Globus pallidus (tissue), 1 donor: ENCODE measurements around the gene TPM4.
A peak's percentile ranks its signal among the peaks of the same experiment; 100 is the strongest.
"Not testable (repeated sequence)": the region's sequence is repeated elsewhere in the genome, so short reads cannot be mapped to it uniquely, and the experiment has no call there.

Source experiments
- DNase-seq: peaks from one replicate; pipeline ENCODE4 v3.0.0-alpha.2; 2015; ENCODE audit warnings: low spot score

The TPM4 gene

DNA sequence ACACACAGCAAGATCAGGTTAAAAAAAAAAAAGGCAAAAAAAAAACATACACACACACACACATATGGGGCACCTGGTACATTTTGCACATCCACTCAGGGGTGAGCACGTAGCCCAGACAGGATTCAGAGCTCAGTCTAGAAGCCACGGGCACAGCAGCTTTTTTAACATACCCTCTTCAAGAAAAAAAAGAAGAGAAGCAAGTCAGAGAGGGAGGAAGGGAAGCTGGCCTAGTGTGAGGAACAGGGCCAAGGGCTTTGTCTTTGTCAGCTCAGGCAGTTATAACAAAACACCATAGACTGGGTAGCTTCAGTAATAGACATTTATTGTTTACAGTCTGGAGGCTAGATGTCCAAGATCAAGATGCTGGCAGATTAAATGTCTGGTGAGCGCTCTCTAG lies 2.3 kb upstream of the TPM4 start:
- DNase-seq: peak; percentile 54

GRCh38 chr19:16074488-16075365 lies 1.6 kb upstream of the TPM4 start:
- DNase-seq: no peak

GRCh38 chr19:16075430-16076153 lies 703 bp upstream of the TPM4 start:
- DNase-seq: no peak

DNA sequence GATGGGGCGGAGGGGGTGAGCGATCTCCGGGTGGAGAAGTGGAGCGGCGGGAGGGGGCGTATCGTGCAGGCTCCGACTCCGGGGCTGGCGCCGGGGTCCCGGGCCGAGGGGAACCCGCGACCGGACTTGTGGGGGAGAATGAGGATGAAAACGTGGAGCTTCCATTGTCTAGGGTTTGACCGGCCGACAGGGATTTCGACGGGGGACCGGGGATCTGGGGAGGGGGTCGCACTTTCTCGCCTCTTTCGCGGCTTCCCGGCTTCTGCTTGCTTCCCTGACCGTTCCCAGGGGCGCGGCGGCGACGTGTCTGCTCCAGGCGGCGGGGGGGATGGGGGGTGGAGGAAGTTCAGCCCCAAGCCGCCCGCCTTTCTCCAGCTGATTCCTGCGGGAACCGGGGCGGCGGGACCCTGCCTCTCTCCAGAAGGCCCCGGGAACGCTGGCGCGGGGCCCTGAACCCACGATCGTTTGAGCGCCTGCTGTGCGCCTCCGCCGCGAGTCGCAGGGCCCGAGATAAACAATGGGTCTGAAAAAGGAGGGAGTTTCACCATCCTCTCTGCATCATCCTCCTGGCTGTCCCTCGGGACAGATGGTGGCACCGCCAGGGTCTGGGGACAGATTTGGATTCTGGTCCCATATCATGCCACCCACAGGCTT lies 790 bp downstream of the TPM4 start:
- peak; percentile 49 for DNase-seq

DNA sequence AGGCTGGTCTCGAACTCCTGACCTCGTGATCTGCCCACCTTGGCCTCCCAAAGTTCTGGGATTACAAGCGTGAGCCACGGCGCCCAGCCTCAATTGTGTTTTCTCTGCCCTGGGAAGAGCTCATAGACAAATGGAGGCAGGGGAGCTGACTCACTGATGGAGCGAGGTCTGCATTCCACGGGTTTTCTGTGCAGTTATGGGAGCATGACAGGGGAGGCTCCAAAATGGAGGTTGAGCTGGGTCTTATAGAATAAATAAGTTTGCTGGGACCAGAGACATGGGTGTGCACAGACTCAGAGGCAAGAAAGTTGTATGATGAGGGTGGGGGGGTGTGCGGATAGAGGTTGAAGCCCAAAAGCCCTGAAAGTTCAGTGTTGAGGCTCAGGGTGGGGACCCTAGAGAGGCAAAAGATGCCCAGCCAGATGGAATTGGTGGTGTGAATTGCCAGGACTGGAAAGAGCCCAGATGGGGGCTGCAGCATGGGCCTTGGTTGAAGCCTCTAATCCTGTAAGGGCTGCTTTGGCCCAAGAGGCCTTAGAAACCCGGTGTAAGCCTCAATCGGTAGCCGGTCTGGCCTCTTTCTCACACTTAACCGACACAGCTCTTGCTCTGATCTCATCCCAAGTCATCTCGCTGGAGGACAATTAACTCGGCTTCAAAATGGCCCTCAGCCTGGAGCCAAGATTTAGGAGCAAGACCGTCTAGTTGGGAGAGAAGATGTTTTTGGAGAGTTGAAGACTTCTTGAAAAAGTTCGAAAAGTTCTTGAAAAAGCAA lies 1.9 kb downstream of the TPM4 start:
- DNase-seq: no peak

DNA sequence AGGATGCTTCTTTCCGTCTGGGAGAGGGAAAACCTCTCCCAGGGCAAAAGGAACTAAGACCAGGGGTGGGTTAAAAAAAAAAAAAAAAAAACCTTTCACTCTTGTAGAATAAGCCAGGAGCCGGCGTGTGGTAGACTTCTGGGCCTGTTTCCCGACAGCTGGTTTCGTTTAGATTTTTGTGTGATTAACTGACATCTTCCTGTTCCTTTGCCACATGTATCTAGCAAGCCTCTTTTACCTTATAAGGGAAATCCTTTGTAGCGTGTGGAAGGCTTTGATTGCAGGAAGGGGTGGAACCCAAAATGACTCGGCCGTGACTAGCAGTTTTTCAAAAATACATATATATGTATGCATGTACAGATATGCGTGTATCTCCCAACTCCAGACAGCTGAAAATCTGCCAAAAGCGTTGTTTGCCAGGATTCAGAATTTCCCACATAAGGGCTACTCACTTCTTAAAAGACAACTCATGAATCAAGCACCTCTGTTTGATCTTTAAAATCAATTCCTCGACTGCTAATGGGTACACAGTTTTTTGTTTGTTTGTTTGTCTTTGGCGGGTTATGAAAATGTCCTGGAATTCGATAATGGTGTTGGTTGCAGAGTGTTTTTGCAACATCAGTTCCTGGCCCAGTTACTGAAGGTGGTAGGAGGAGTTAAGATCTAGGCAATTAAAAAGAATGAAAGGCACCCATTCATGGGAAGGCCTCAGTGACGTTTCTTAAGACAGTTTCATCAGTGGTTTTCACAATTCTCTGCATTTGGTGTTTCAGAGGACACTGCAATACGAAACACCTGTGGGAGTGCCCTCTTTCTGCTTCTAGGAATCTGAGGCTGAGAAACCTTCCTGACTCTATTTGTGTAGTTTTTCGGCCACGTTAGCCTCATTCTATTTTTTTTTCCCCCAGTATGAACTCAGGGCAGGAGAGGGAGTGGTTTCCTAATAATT lies 2.7 kb downstream of the TPM4 start:
- DNase-seq: peak; percentile 49

GRCh38 chr19:16084067-16084685 lies 7.9 kb downstream of the TPM4 start:
- no peak for DNase-seq

DNA sequence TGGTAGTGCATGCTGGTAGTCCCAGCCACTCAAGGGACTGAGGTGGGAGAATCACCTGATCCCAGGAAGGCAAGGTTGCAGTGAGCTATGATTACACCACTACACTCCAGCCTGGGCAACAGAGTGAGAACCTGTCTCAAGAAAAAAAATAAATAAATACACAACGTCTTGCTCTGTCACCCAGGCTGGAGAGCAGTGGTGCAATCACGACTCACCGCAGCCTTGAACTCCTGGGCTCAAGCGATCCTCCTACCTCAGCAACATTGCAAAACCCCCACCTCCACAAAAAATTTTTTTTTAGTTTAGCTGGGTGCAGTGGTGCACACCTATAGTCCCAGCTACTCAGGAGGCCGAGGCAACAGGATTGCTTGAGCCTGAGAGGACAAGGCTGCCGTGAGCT lies 8.8 kb downstream of the TPM4 start:
- DNase-seq: no peak

DNA sequence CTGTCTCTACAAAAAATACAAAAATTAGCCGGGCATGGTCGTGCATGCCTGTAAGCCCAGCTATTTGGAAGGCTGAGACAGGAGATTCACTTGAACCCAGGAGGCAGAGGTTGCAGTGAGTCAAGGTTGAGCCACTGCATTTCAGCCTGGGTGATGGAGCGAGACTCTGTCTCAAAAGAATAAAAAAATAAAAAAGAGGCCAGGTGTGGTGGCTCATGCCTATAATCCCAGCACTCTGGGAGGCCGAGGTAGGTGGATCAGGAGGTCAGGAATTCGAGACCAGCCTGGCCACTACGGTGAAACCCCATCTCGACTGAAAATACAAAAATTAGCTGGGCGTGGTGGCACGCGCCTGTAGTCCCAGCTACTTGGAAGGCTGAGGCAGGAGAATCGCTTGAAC lies 11.1 kb downstream of the TPM4 start:
- not testable (repeated sequence) for DNase-seq

DNA sequence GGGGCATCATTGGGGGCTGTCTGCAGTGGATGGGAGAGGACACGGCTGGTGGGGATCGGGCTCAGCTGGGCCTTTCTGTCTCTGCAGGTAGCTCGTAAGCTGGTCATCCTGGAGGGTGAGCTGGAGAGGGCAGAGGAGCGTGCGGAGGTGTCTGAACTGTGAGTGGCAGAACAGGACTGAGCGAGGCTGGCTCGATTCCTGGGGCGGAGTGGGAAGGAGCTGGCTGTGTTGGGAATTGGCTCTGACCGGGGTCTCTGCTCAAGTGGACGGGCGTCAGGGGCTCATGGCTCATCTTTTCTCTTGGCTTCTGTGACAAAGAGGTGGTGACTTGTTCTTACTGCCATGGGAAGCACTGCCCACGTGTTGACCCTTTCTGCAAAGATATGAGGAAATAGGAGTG lies 11.6 kb downstream of the TPM4 start:
- DNase-seq: no peak

DNA sequence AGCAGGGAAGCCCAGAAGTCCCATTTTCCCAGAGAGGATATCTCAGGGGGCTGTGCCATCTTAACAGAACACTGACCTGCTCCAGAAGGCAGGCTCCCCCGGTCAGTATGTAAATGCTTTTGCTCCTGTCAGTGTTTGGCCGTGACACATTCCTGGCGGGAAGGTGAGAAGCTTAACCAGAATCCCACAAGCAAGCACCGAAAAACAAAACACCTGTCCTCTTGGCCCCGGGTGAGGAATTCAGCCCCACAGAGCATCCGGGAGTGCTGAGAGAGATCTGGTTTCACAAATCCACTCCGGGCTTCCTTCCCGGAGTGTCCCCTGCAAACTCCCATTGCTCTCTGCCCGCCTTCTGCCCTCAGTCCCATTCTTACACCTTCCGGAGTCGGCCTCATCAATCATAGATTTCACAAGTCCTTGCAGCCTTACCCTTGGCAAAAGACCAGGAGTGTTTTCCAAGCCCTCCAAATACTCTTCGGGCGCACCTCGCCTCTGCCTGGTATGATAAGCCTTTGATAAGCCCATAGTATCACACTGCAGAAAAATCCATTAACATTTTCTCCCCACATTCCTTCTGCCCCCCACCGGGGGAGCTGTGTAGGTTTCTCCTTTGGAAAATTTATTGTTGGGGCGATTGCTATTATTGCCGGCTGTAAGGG lies 12.2 kb downstream of the TPM4 start:
- DNase-seq: no peak

GRCh38 chr19:16089010-16089846 lies 12.9 kb downstream of the TPM4 start:
- no peak for DNase-seq

DNA sequence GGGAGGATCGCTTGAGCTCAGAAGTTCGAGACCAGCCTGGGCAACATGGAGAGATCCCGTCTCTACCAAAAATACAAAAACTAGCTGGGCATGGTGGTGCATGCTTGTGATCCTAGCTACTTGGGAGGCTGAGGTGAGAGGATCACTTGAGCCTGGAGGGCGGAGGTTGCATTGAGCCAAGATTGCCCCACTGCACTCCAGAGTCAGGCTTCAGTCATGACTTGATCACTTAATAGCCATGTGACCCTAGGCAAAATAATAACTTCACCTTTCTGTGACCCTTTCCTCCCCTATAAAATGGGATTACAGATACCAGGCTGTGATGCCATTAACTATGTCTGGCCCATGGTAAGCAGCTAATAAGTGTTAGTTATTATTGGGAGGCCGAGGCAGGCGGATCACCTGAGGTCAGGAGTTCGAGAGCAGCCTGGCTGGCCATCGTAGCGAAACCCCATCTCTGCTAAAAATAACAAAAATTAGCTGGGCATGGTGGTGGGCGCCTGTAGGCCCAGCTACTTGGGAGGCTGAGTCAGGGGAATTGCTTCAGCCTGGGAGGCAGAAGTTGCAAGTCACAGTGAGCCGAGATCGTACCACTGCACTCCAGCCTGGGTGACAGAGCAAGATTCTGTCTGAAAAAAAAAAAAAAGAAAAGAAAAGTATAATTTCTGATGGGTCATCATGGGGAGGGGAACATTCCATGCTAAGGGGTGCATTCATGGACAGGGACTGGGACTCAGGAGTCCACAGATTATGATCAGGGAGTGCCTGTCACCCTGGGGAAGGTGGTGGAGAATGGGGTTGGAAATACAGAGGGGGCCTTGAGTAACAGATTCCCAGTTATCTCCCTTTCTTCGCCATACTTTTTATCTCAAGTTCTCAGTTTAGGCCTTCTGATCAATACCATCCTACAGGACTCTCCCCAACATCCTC lies 15.5 kb downstream of the TPM4 start:
- DNase-seq: no peak

GRCh38 chr19:16094360-16095070 lies 18.2 kb downstream of the TPM4 start:
- DNase-seq: no peak

DNA sequence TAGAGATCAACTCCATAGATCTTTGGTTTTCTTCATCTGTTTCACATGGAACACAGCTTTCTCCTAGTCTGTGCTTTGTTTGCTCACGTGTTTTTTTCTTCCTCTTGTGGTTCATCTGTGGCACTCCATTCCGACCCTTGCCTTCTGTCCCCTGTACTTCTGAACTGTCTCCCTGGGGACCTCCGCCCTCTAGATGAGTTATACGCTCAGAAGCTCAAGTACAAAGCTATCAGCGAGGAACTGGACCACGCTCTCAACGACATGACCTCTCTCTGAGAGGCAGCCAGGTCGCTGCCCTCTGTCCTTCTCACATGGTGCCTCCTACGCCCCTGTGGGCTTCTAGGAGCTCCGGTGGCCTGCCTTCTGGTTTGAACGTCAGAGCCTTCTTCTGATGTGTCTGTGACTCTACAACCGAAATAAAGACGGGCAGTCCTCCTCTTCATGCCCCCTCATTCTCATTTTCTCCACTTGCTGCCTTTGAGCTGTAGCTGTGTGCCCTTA lies 18.8 kb downstream of the TPM4 start:
- no peak for DNase-seq

DNA sequence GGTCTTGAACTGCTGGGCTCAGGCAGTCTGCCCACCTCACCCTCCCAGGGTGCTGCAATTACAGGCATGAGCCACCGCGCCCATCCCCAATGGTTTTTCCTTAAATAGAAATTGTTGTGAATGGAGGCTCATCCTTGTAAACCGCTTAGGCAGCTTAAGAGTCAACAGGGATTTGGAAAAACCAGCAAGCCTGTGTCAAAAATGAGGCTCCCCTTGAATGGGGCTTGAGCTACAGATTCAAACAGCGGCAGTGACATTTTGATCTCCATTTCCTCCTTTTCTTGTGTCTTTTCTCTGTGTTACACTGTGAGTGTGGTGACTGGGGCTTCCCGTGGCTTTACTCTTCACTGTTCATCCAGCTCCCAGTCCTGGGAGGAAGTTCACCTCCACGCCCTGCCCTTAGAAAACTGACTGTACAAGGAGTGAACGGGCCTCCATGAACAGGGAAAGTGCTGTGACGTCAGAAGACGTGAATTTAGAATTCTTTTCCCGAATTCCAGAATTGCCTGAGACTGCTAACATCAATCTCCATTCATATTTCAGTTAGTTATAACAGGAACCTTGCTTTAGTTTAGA lies 20.1 kb downstream of the TPM4 start:
- no peak for DNase-seq

- no peak for DNase-seq
These were observed 22.1 kb downstream of the TPM4 start for GRCh38 chr19:16098416-16098768.
